NCI-H2029 (cell line): ENCODE measurements around the gene SGSM2.

Experiments used
- DNase-seq: peaks from one replicate; lab custom pipeline; 2025; lab: John Stamatoyannopoulos, UW

The SGSM2 gene

GRCh38 chr17:2398655-2399571, 61.6 kb downstream of the SGSM2 start:
- DNase-seq, result peak; percentile 67

DNA sequence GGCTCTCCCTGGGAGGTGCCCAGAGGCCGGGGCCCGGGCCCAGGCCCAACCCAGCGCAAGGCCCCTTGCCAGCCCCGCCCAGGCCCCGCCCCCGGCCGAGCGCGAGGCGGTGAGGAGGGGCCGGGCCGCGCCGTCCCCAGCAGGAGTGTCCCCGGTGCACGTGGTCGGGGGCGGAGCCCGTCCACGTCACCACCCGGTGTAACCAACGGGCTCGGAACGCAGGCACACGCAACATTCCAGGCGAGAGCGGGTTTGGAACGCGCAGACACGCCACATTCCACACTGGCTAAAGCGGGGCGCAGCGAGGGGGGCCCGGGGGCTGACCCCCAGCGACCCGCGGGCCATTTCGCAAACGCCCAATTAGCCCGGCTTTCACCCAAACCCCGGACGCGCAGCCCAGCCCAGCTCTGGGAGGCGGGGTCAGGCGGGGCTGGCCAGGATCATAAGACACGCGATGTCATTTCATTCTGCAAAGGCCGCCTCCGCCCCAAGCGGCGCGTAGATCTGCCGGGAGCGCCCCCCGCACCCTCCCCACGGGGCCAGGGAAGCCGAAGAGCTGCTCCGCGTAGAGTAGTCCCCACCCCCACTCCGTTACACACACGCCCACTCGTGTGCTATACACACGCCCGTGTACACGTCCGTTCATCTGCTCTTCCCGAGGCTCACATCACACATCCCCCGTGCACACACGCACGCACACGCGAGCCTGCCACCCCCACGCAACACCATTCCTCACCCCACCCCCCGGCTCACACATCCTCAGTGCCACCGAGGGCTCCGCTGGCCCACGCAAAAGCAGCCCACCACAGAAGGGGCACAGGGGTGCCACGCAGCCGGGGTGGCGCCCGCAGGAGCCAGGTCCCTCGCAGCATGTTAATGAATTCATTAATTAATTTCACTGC, 62.5 kb downstream of the SGSM2 start:
- peak; percentile 83 for DNase-seq

GRCh38 chr17:2400474-2400866, 63.2 kb downstream of the SGSM2 start:
- DNase-seq, result no peak

GRCh38 chr17:2400877-2401425, 63.6 kb downstream of the SGSM2 start, which contains the start of gene MNT:
Gene MNT (minus strand): TSS chr17:2401060. CDS start chr17:2400712, 348 bp downstream.
- peak; percentile 78 for DNase-seq

DNA sequence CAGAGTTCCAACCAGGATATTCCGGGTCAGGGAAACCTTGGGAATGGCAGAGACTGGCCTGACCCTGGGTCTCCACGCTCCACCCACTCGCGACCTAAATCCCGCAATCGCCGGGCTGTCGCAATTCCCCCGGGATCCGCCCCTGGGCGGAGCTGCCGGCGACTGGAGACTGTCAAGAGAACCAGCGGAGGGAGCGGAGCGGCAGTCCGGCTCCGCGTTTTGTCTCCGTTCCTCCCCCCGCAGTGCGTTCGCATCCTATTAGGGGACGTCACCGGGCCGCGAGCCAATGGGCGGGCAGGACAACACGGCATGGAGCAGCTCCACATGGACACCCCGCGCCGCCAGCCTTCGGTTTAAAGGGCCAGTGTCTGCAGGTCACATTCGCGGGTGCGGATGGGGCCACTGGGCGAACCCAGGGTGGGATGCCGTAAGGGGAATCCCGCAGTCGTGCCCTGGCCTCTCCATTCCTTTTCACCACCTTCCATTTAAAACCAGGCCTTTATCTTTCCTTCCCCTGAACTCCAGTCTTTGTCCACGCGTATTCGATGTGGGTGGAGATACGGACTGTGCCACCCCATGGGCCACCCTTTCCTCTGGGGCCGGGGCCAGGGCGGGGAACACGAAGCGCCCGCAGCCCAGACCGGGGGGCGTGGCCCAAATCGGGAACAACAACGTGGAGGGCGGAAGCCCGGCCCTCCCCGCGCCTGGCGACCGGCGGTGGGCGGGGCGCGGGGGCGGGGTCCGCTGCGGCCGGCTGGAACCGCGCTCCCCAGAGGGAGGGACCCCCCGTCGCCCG, 64.3 kb downstream of the SGSM2 start:
- peak; percentile 92 for DNase-seq

DNA sequence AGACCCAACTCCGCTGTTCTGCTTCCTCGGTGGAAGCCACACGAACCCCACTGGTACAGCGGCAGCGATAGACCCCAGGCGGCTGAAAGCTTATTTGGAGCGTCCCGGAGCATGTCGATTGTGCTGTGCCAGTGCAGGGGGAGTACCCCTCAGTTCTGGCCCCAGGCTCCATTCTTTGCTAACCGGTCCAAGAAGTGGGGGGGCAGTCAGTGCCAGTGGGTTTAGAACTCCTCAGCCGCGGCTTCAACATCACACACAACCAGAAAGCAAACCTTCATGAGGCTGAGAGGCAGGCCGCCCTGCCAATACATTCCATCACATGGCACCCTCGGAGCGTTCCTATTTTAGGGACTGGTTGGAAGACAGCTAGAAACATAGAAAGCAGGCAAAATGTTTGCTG, 65.2 kb downstream of the SGSM2 start:
- no peak for DNase-seq

GRCh38 chr17:2403044-2403443, 65.7 kb downstream of the SGSM2 start:
- DNase-seq, result no peak

DNA sequence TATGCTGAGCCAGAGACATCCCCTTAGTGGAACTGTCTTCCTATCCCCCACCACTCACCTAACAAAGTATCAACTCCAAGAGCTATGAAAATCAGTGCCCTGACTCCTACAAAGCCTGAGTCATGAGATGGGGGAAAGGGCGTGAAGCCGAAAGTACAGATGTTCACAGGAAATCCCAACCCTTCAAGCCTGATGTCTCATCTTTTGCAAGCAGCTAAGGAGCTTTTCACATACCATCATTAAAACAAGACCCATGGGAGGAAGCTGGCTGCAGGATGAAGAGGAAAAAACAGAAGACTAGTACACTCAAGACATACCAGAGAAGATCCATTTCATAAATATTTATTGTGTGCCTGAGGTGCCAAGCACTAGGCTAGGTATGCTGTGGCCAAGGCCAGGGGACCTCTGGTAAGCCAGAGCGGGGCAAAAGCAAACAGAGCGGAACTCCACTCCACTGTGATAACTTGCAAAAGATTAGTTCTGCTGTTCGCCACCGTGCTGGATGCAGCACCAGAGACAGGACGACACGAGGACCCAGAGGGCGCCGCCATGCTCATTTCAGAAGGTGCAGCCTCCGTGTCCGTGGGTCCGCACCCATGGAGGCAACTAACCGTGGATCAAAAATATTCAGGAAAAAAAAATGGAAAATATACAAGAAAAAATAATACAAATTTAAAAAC, 68.1 kb downstream of the SGSM2 start:
- DNase-seq, result no peak

DNA sequence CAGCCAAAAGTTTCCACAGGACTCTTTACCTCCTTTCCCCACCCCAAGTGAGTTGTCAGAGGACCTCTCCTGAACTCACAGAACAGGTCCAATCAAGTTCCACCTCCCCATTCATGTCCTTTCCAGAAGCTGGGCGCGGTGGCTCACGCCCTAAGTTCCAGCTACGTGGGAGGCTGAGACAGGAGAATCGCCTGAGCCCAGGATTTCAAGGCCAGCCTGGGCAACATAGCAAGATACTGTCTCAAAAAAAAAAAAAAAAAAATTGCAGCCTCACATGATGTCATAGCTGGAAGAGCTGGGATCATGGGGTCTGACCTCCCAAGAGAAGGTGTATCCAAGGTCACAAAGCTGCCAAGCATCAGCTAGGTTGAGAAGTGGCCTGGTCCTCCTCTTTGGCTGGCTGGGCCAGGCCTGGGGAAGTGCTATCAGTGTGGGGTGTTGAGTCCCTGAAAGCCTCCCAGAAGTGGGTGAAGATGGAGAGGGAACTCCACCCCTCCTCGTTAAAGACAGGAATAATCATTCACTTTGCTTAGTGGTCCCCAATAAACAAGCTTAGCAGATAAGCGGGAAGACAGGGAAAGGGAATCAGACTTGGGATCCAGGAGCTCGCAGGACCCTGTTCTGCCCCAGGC, 69.1 kb downstream of the SGSM2 start:
- no peak for DNase-seq

DNA sequence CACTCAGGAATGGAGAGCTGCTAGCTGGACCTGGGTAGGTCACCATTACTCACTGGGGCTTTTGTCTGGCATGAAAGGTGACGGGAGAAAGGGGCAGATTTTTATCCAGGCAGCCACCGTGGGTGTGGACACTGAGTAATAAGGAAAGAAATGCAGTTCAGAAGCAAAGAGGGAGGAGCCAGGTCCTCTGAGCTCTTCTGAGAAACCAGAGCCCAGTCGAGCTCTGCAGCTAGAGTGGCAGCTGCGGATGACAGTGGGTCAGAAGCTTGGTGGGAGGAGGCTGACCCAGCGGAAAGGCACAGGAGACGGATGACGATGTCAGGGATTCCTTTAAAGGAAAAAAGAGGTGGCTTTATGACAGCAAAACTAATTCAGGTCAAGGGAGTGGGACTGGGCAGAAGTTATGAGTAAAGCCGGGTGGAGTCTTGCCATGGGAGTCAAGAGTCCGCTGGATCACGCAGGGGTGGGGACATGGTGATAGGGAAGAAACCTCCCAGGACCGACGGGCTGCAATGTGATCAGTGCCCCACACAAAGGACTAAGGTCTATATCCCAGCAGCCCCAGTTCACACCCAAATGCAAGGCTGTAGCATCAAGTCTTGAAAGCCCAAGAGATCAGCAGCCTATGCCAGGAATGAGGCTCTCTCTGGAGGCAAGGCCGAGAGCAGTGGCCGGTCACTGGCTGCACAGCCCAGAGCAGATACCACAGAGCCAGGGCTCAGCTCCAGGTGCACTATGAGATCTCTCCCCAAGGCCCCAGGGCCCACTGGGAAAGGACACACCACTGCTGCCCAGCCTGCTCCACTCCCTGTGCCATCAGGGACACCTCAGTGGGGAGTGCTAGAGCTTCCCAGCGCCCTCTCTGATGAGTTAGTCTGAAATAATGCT, 69.8 kb downstream of the SGSM2 start:
- no peak for DNase-seq

GRCh38 chr17:2410951-2411350, 73.7 kb downstream of the SGSM2 start:
- no peak for DNase-seq

- no peak for DNase-seq
These were observed 75.3 kb downstream of the SGSM2 start for GRCh38 chr17:2412561-2413021.

DNA sequence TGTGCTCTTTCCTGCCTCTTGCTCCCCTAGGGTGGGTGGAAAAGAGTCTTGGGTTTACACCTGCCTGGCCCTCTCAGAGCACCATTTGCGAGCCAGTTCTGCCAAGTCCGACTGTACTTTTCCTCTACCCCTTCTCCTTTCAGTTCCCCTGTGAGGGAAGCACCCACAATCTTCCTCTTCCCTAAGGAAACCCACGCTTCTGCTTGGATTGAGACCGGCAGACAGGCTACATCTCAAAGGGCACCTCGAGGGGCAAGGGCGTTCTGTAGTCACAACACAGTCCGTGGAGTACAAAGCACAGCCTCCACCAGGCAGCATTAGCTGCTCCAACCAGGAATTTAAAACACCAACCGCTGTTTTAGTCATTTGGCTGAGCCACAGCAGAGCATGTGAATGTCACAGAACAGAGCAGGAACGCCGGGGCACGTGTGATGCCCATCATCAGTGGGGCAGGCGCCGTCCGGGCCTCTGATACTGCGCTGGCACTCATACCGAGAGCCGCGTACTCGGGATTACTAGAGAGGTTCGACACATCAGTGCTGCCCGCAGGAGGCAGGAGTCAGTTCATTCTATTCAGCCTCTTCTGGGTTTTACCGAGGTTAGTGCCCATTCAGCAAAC, 77.3 kb downstream of the SGSM2 start:
- no peak for DNase-seq

- no peak for DNase-seq
These were observed 77.8 kb downstream of the SGSM2 start for GRCh38 chr17:2415081-2415480.

- peak; percentile 25 for DNase-seq
These were observed 78.9 kb downstream of the SGSM2 start for GRCh38 chr17:2416010-2416734.

- no peak for DNase-seq
These were observed 81.3 kb downstream of the SGSM2 start for GRCh38 chr17:2418572-2418971.

DNA sequence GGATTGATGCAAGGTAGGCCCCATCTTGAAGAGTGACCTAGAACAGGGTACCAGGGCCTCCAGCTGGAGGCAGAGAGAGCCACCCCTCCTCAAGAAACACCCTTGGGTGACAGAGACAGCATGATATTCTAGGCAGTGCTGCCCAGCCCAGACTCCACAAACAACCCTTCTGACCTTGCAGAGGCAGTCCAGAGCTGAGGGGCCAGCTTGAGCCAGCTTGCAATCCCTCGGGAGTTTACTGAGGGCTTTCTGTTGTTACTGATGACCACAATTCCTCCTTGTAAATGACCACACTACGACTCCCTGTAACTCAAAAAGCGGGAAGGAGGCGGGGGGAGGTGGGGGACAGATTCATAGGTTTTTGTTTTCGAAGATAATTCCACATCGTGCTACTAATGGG, 82.2 kb downstream of the SGSM2 start:
- DNase-seq, result no peak

GRCh38 chr17:2420176-2420575, 82.9 kb downstream of the SGSM2 start:
- DNase-seq, result no peak
